Central memory CD8-positive, alpha-beta T cell (primary cell): ENCODE results near the gene SPOCK1.

Source experiments
- ATAC-seq: fragments of 150-1000 bp; cut with Tn5 transposase; replicated peaks from 2 replicates; pipeline ENCODE4 v1.10.0; 2022; ENCODE audit warnings: mild to moderate bottlenecking, moderate FRiP score, moderate number of reproducible peaks; ENCODE audit not compliant: poor library complexity, severe bottlenecking; ENCODE audit errors: extremely low read depth
- DNase-seq, 2 donors: peaks; one replicate each; pipeline ENCODE4 v3.0.0; 2021; ENCODE audit warnings: low spot score in 2 of 2
- H3K27ac Mint-ChIP-seq: one replicate; pipeline ENCODE4 v1.8.0; 2022; ENCODE audit warnings: low read depth, mild to moderate bottlenecking, moderate library complexity, mixed read lengths
- H3K27me3 Mint-ChIP-seq: one replicate; pipeline ENCODE4 v1.8.0; 2022; ENCODE audit warnings: mixed read lengths
- H3K36me3 Mint-ChIP-seq: one replicate; pipeline ENCODE4 v1.8.0; 2022; ENCODE audit warnings: mild to moderate bottlenecking, moderate library complexity, mixed read lengths; ENCODE audit not compliant: insufficient read depth
- H3K4me1 Mint-ChIP-seq: one replicate; pipeline ENCODE4 v1.8.0; 2022; ENCODE audit warnings: mixed read lengths
- H3K4me3 Mint-ChIP-seq: one replicate; pipeline ENCODE4 v1.8.0; 2022; ENCODE audit warnings: mild to moderate bottlenecking, moderate library complexity, mixed read lengths
- H3K9me3 Mint-ChIP-seq: one replicate; pipeline ENCODE4 v1.8.0; 2022; ENCODE audit warnings: mixed read lengths

Gene SPOCK1

DNA sequence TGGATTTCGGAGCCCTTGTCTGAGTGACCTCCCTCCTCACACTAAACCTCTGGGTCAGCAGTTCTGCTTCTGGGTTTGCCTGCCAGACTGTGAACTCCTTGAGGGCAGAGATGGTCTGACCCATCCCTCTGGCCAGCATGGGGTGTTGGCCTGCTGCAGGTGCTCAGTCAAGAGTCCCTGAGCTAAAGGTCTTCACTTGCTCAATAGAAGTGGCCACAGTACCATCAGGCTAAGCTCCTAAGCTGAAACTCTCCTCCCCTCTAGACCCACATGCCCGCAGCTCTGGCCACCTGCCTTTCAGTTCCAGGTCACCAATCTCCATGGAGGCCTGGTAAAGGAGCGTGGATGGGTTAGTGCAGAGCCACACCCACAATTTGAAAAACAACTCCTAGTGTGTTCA, 316.6 kb downstream of the SPOCK1 start:
- ATAC-seq (no peak), DNase-seq (no peak)
- no peak overlapping the region for H3K4me3 Mint-ChIP-seq
- peaks cover 21% of the 10 kb centered on the region for H3K27me3 Mint-ChIP-seq
- no peaks in the 10 kb centered on the region for H3K36me3 Mint-ChIP-seq
- no peaks in the 10 kb centered on the region for H3K4me1 Mint-ChIP-seq
- no peaks in the 10 kb centered on the region for H3K9me3 Mint-ChIP-seq
- no peak overlapping the region for H3K27ac Mint-ChIP-seq

DNA sequence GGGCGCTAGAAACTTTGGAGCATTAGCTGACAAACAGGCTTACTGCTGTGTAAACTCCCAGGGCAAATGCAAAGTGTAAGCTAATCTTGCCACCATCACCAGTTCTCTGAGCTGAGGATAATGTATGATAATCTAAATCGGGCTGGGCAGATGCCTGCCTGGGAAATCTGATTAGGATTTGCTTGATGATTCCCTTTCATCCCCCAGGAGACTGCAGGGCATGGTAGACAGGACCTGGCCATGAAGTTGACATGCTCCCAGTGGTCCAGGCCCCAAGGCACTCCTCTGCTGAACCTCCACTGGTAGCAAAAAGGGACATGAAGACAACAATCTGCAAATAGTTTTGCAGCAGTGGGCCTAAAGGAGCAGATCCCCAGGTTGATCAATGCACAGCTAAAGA, 317.5 kb downstream of the SPOCK1 start:
- no peak for ATAC-seq
- Mint-ChIP-seq H3K36me3 (no peaks in the 10 kb centered on the region), H3K4me1 (no peaks in the 10 kb centered on the region), H3K4me3 (no peak overlapping the region), H3K27me3 (peaks cover 30% of the 10 kb centered on the region), H3K9me3 (no peaks in the 10 kb centered on the region), H3K27ac (no peak overlapping the region)
- no peak for DNase-seq

DNA sequence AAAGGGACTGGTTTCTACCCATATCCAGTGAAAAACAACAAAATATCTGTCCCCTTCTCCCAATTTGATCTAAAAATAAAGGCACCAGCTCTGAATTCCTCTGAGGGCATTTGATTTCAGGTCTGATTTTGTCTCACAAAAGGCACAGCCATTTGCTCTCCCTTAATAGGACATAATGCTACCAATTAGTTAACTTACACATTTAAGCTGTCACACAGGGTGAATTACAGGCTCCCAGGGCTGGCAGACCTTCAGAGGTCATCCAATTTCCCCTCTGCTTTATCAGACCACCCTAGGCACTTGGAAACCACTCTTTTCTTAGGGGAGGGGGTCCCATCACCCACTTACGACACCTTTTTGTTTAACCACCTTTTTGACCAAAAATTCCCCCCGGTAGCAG, 319.9 kb downstream of the SPOCK1 start:
- H3K4me3 Mint-ChIP-seq: no peak overlapping the region
- H3K9me3 Mint-ChIP-seq: no peaks in the 10 kb centered on the region
- H3K27me3 Mint-ChIP-seq: peaks cover 30% of the 10 kb centered on the region
- DNase-seq (no peak), ATAC-seq (no peak)
- no peak overlapping the region for H3K27ac Mint-ChIP-seq
- H3K4me1 Mint-ChIP-seq: no peaks in the 10 kb centered on the region
- peaks cover 2% of the 10 kb centered on the region for H3K36me3 Mint-ChIP-seq

DNA sequence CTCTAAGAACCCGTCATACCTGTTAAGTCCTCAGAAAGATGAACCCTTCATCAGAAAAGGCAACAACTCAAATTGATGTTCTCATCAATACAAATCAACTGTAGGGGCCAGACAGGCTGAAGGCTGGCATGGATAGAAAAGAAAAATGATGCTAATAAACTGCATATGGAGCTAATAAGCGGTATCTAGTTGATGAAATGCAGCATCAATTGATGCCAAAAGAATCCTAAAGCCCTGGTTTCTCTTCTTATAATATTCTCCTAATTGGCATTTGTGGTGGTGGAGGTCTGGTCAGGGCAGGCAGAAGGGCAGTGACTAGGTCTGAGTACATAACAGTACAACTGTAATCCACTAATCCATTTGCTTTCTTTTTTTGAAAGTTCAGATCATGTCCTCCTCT, 322.5 kb downstream of the SPOCK1 start:
- H3K4me1 Mint-ChIP-seq: no peaks in the 10 kb centered on the region
- H3K4me3 Mint-ChIP-seq: no peak overlapping the region
- H3K9me3 Mint-ChIP-seq: no peaks in the 10 kb centered on the region
- peaks cover 18% of the 10 kb centered on the region for H3K27me3 Mint-ChIP-seq
- H3K36me3 Mint-ChIP-seq: peaks cover 2% of the 10 kb centered on the region
- no peak overlapping the region for H3K27ac Mint-ChIP-seq
- DNase-seq (no peak), ATAC-seq (no peak)

DNA sequence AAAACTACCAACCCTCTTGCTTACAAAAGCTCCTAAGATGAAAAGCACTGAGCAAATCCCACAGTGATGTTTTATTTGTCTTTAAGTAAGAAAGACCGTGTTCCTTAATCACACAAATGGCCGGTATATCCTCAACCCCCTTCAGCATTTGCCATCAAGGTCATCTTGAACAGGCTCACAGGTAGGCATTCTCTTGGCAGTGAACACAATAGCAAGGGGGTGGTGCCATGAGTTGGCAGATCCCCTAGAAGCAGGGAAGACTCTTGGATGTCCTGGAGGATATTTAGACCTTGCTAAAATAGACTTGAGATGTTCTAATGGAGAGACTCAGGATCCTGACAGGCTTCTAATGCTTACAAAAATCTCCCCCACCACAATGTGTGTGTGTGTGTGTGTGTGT, 323.0 kb downstream of the SPOCK1 start:
- no peak overlapping the region for H3K27ac Mint-ChIP-seq
- DNase-seq (no peak), ATAC-seq (no peak)
- H3K9me3 Mint-ChIP-seq: no peaks in the 10 kb centered on the region
- H3K36me3 Mint-ChIP-seq: peaks cover 2% of the 10 kb centered on the region
- no peak overlapping the region for H3K4me3 Mint-ChIP-seq
- peaks cover 18% of the 10 kb centered on the region for H3K27me3 Mint-ChIP-seq
- no peaks in the 10 kb centered on the region for H3K4me1 Mint-ChIP-seq

DNA sequence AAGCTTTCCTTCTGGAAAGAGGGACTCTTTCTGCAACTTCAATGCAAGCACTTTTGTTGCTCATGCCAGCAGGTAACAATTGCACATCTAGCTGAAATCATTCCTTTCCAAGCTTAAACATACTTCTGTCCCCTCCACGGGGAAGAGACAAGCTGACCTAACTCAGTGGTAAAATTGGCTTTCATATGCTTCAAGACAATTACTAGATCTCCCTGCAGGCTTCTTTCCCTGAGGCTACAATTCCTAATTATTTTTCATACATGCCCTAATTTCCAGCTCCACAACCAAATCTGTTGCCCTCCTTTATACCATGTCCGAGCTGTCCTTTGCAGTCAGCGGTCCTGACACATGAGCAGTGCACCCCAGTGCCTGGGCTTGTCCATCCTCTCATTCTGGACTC, 324.9 kb downstream of the SPOCK1 start:
- Mint-ChIP-seq H3K9me3 (no peaks in the 10 kb centered on the region), H3K4me1 (no peaks in the 10 kb centered on the region), H3K4me3 (no peak overlapping the region), H3K36me3 (peaks cover 2% of the 10 kb centered on the region), H3K27me3 (peaks cover 14% of the 10 kb centered on the region), H3K27ac (no peak overlapping the region)
- no peak for ATAC-seq
- no peak for DNase-seq

DNA sequence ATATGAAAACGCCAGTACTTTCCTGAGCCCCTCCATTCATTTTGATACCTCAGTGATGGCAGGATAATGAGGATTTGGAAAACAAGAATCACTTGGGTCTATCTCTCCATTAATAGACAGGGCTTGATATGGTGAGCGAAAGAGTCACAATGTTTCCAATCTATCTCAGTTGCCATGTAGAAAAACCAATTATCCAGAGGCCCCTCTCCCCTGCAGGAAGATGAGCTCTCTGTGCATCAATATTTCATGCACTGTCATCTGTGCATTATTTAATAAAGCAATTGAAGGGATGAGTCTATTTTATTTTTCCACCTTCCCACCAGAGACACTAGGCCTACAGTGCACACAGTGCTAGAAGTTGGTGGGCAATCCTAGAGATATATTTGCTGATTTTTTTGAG, 326.9 kb downstream of the SPOCK1 start:
- Mint-ChIP-seq H3K4me3 (no peak overlapping the region), H3K9me3 (no peaks in the 10 kb centered on the region), H3K27ac (no peak overlapping the region), H3K36me3 (peaks cover 2% of the 10 kb centered on the region), H3K27me3 (peaks cover 5% of the 10 kb centered on the region), H3K4me1 (no peaks in the 10 kb centered on the region)
- DNase-seq: no peak
- no peak for ATAC-seq

DNA sequence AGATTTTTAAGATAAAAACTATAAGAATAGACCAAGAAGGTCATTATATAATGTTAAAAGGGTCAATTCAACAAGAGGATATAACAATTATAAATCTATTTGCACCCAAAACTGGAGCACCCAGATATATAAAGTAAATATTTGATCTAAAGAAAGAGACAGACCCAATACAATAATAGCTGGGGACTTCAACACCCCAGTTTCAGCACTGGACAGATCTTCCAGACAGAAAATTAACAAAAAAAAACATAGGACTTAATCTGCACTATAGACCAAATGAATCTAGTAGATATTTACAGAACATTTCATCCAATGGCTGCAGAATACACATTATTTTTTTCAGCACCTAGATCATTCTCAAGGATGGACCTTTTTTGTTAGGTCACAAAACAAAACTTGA, 331.9 kb downstream of the SPOCK1 start:
- no peak for ATAC-seq
- Mint-ChIP-seq H3K4me3 (no peak overlapping the region), H3K27ac (no peak overlapping the region), H3K4me1 (no peaks in the 10 kb centered on the region), H3K9me3 (no peaks in the 10 kb centered on the region), H3K36me3 (no peaks in the 10 kb centered on the region), H3K27me3 (peaks cover 11% of the 10 kb centered on the region)
- no peak for DNase-seq

DNA sequence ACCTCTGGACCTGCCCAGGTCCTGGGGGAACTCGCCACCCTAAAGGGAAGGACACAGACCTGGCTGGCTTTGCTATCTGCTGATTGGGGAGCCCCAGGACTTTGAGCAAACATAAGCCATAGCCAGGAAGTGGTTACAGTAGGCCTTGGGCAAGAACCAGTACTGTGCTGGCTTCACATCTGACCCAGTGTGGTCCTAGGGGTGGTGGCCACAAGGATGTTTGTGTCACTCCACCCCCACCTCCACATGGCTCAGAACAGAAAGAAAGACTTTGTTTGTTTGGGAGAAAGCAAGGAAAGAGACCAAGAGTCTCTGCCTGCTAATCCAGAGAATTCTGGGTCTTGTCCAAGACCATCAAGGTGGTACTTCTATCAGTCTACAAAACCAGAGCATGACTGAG, 334.2 kb downstream of the SPOCK1 start:
- H3K27me3 Mint-ChIP-seq: peaks cover 11% of the 10 kb centered on the region
- H3K27ac Mint-ChIP-seq: no peak overlapping the region
- no peak overlapping the region for H3K4me3 Mint-ChIP-seq
- ATAC-seq (no peak), DNase-seq (no peak)
- H3K4me1 Mint-ChIP-seq: no peaks in the 10 kb centered on the region
- H3K36me3 Mint-ChIP-seq: no peaks in the 10 kb centered on the region
- H3K9me3 Mint-ChIP-seq: no peaks in the 10 kb centered on the region

DNA sequence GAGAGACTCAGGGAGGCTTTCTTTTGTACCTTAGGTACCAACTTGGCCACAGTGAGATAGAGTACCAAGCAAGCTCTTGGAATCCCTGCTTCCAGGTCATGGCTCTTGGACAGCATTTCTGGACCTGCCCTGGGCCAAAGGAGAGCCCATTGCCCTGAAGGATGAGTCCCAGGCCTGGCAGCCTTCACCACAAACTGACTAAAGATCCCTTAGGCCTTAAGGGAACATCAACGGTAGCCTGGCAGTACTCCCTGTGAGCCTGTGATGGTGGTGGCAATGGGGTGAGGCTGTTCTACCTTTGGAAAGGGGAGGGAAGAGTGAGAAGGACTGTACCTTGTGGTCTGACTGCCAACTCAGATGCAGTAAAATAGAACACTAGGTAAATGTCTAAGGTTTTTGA, 334.6 kb downstream of the SPOCK1 start:
- ATAC-seq (no peak), DNase-seq (no peak)
- Mint-ChIP-seq H3K9me3 (no peaks in the 10 kb centered on the region), H3K4me3 (no peak overlapping the region), H3K36me3 (no peaks in the 10 kb centered on the region), H3K27me3 (peaks cover 11% of the 10 kb centered on the region), H3K27ac (no peak overlapping the region), H3K4me1 (no peaks in the 10 kb centered on the region)

DNA sequence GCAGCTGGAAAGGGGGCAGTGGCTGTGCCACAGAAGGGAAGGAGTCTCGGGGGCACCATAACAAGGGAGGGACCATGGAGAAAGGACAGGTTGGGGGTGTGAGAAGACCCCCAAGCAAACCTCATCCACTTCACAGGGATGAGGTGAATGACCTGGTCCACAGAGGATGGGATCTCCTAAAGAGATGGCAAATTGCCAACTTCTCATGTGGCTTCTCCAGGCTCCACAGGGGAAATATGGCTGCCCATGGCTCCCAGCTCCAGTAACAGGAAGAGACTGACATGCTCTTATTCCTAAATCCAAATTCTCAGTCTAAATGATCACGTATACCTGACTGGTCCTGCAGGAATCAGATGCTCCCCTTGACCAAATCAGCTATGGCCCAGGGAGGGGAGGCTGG, 340.4 kb downstream of the SPOCK1 start:
- H3K27ac Mint-ChIP-seq: no peak overlapping the region
- no peak for ATAC-seq
- H3K9me3 Mint-ChIP-seq: peaks cover 3% of the 10 kb centered on the region
- no peaks in the 10 kb centered on the region for H3K4me1 Mint-ChIP-seq
- DNase-seq: no peak
- H3K36me3 Mint-ChIP-seq: no peaks in the 10 kb centered on the region
- no peaks in the 10 kb centered on the region for H3K27me3 Mint-ChIP-seq
- no peak overlapping the region for H3K4me3 Mint-ChIP-seq

DNA sequence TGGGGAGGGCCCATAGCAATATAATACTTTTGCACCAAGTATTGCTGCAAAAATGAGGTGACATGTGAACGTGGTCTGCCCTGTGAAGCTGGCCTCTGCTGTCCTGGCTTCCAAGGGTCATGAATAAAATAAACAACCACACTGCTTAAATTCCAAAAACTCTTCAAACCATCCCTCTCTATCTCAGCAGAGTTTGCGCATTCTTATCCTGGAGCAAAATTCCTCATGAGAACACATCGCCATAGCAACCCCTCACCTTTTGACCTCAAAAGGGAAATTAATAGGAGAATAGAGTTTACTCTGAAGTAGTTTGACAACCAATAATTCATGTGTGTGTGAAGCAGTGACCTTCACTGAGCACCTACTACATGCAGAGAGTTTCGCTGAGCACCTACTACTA, 342.9 kb downstream of the SPOCK1 start:
- Mint-ChIP-seq H3K4me1 (no peaks in the 10 kb centered on the region), H3K4me3 (no peak overlapping the region), H3K27ac (no peak overlapping the region), H3K27me3 (no peaks in the 10 kb centered on the region), H3K9me3 (peaks cover 10% of the 10 kb centered on the region), H3K36me3 (no peaks in the 10 kb centered on the region)
- DNase-seq (no peak), ATAC-seq (no peak)

DNA sequence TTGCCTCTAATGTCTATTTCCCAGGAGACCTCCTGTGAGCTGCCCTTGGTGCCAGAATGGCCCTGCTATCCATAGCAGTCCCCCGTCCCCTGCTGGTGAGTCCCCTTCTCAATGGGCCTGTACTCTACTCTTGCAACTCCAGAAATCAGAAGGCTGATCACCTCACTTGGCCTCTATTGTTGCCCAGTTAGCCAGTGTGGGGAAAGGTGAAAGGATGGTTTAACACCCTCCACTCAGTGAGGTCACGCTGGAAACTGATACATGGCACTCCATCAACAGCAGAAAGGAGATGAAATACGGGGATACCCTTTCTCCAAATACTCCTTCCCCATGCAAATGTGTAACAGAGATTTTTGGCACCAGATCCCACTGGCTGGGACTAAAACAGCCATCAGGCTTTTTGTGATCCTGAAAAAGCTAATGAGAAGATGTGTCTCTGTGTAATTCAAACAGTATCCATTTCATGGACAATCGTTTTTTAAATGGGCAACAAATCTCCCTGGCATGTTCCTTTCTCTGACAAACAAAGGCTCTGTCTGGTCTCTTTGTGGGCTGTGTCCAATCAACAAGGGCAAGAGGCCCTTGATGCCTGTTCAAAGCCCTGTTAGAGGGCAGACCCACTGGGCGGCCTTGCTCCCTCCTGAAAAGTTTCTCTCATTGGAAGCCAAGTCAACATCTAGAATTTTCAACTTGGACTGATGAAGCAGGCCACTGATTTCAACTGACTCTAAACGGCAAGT, 343.7 kb downstream of the SPOCK1 start:
- Mint-ChIP-seq H3K27ac (no peak overlapping the region), H3K27me3 (no peaks in the 10 kb centered on the region), H3K4me1 (no peaks in the 10 kb centered on the region), H3K36me3 (no peaks in the 10 kb centered on the region), H3K9me3 (peaks cover 10% of the 10 kb centered on the region), H3K4me3 (no peak overlapping the region)
- no peak for ATAC-seq
- no peak for DNase-seq
